ENCODE measurements around the gene RSF1.
A peak's percentile ranks its signal among the peaks of the same experiment; 100 is the strongest.
"Not testable (repeated sequence)": the region's sequence is repeated elsewhere in the genome, so short reads cannot be mapped to it uniquely, and the experiment has no call there.

The RSF1 gene, protein sequence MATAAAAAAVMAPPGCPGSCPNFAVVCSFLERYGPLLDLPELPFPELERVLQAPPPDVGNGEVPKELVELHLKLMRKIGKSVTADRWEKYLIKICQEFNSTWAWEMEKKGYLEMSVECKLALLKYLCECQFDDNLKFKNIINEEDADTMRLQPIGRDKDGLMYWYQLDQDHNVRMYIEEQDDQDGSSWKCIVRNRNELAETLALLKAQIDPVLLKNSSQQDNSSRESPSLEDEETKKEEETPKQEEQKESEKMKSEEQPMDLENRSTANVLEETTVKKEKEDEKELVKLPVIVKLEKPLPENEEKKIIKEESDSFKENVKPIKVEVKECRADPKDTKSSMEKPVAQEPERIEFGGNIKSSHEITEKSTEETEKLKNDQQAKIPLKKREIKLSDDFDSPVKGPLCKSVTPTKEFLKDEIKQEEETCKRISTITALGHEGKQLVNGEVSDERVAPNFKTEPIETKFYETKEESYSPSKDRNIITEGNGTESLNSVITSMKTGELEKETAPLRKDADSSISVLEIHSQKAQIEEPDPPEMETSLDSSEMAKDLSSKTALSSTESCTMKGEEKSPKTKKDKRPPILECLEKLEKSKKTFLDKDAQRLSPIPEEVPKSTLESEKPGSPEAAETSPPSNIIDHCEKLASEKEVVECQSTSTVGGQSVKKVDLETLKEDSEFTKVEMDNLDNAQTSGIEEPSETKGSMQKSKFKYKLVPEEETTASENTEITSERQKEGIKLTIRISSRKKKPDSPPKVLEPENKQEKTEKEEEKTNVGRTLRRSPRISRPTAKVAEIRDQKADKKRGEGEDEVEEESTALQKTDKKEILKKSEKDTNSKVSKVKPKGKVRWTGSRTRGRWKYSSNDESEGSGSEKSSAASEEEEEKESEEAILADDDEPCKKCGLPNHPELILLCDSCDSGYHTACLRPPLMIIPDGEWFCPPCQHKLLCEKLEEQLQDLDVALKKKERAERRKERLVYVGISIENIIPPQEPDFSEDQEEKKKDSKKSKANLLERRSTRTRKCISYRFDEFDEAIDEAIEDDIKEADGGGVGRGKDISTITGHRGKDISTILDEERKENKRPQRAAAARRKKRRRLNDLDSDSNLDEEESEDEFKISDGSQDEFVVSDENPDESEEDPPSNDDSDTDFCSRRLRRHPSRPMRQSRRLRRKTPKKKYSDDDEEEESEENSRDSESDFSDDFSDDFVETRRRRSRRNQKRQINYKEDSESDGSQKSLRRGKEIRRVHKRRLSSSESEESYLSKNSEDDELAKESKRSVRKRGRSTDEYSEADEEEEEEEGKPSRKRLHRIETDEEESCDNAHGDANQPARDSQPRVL (N-terminal part only)

DNA sequence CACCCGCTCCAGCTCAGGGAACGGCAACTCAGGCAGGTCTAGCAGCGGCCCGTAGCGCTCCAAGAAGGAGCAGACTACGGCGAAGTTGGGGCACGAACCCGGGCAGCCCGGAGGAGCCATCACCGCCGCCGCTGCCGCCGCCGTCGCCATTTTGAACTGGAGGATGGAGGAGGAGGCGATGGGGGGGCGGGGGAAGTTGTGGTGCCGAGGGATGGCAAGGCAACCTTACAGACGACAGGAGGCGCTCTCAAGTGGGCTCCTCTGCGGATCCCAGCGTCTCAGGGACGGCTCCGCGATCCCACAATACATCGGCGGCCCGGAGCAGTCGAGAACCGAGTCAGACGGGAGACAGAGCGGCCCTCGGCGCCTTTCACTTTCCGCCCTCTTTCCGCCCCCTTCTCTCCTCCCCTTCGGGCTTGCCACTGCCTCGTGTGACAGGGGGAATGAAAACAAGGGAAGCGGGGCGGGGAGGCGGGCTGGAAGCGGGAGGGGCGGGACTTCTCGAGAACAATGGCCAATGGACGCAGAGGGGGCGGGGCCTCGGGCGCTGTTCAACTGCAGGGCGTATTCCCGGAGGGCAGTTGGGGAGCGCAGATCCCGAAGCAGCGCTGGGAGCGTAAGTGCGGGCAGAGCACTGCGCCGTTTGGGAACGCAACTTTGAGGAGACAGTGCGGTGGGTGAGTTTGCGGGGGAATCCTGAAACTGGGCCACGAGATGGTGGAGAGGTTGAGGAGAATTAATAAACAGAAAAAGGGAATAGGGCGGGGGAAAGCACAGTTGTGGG lies at the start of gene RSF1, which contains the start of gene AAMDC:
Gene RSF1, minus strand, starts transcription at position 158 of the 784 bp plus-strand sequence. Its CDS starts 8 bp downstream, at position 150.
Gene AAMDC, plus strand, starts transcription at position 580 of the 784 bp plus-strand sequence. CDS start 21,353 bp downstream, outside the sequence.
- TF ChIP-seq, protein P1, sequence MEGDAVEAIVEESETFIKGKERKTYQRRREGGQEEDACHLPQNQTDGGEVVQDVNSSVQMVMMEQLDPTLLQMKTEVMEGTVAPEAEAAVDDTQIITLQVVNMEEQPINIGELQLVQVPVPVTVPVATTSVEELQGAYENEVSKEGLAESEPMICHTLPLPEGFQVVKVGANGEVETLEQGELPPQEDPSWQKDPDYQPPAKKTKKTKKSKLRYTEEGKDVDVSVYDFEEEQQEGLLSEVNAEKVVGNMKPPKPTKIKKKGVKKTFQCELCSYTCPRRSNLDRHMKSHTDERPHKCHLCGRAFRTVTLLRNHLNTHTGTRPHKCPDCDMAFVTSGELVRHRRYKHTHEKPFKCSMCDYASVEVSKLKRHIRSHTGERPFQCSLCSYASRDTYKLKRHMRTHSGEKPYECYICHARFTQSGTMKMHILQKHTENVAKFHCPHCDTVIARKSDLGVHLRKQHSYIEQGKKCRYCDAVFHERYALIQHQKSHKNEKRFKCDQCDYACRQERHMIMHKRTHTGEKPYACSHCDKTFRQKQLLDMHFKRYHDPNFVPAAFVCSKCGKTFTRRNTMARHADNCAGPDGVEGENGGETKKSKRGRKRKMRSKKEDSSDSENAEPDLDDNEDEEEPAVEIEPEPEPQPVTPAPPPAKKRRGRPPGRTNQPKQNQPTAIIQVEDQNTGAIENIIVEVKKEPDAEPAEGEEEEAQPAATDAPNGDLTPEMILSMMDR (IDR thresholded peaks at IDR 0.05; ENCODE audit: control extremely low read depth, extremely low read depth, low read depth, missing control alignments), result peak; percentile 68
- CTCF ChIA-PET, result interaction anchor here (2.3 kb wide), 1 partner anchor 20 kb away, joined by 7 read pairs; no protein-coding TSS in a partner anchor
- DNase-seq (ENCODE audit: extremely low spot score), result peak; percentile 96
- POLR2A ChIA-PET, result no interaction called here

DNA sequence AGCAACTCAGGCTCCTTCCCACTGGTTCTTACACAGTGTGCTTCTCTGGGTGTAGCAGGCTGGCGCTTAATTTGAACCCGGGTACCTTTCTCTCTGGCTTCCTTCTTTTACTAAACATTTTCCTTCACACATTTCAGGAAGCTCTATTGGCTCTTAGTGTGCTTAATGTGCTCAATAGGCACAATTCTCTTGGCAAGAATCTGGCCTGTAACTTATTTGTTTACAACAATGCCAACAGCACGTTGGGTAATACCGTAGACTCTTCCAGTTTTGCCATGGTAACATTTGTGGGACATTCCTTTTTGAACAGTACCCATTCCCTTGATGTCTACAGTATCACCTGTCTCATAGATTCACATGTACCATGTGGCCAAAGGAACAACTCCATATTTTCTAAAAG lies 48.2 kb upstream of the RSF1 start:
- TF ChIP-seq, protein P1 (IDR thresholded peaks at IDR 0.05; ENCODE audit: control extremely low read depth, extremely low read depth, low read depth, missing control alignments), result no peak
- ChIA-PET CTCF (no interaction called here), POLR2A (no interaction called here)
- DNase-seq (ENCODE audit: extremely low spot score), result no peak

DNA sequence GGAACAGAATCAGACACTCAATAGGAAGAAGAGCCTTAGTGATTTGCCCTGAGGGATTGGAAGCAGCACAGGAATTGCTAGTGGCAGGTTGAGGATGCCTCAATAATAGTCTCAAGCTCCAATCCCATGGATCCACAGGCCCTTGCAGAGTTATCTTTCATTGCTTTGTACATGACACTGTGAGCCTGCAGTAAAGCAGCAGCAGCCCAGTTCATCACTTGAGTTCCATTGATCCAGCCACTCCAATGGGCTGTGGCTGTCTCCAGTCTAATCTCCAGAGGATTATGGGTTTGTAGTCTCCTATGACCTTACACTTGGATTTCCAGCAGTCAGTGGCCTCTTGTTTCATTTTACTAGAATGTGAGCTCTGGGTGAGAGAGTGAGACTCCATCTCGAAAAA lies 45.8 kb upstream of the RSF1 start:
- DNase-seq (ENCODE audit: extremely low spot score), result no peak
- TF ChIP-seq, protein P1 (IDR thresholded peaks at IDR 0.05; ENCODE audit: control extremely low read depth, extremely low read depth, low read depth, missing control alignments), result no peak
- ChIA-PET CTCF (interaction anchor here (1.2 to 1.7 kb wide), 2 partner anchors 10 to 15 kb away, joined by 3 to 8 read pairs; no protein-coding TSS in a partner anchor), POLR2A (no interaction called here)

DNA sequence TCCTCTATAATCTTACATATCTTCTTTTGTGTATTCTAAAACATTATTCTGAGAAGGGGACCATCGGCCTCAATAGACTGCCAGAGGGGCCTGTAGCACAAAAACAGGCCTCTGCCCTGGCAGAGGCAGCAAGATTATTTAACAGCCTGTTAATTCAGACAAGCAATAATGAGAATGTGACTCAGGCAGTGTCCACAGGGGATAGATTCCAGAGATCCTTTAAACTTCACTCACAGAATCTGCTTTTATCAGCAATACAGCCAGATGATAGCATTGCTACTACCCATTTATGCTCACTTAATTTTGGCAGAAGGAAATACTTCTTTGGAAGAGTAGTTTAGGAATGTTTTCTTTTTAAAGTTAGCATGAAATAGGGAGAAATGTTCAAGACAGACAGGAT lies 45.3 kb upstream of the RSF1 start:
- ChIA-PET POLR2A (no interaction called here), CTCF (interaction anchor here (1.7 kb wide), 1 partner anchor 11 kb away, joined by 8 read pairs; no protein-coding TSS in a partner anchor)
- DNase-seq (ENCODE audit: extremely low spot score), result no peak
- TF ChIP-seq, protein P1 (IDR thresholded peaks at IDR 0.05; ENCODE audit: control extremely low read depth, extremely low read depth, low read depth, missing control alignments), result no peak

DNA sequence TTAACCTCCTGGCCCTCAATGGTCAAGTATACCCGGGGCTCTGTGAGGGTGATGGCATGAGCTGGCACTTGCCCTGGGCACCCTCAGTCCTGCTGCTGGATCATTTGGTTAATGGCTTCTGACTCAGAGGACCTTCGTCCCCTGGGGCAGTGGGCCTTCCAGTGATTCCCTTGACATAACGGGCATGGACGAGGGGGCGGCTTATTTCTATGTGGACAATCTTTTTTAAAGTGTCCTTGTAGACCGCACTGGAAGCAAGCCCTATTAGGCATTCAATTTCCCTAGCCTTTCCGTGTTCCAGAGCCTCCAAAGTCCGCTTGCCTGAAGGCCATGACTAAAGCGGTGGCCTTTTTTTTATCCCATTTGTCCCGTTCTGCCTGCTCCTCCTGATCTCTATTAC lies 40.9 kb upstream of the RSF1 start:
- POLR2A ChIA-PET; DNase-seq (ENCODE audit: extremely low spot score); CTCF ChIA-PET: not testable (repeated sequence)

DNA sequence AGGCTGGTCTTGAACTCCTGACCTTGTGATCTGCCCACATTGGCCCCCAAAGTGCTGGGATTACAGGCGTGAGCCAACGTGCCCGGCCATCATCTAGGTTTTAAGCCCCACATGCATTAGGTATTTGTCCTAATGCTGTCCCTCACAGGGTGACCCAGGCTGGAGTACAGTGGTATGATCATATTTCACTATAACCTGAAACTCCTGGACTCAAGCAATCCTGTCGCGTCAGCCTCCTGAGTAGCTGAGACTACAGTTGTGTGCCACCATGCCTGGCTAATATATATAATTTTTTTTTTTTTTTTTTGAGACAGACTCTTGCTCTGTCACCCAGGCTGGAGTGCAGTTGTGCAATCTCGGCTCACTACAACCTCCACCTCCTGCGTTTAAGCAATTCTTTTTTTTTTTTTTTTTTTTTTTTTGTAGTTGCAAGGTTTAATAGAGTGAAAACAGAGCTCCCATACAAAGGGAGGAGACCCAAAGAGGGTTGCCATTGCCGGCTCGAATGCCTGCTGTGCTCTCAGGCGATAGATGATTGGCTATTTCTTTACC lies 37.5 kb upstream of the RSF1 start:
- POLR2A ChIA-PET; DNase-seq (ENCODE audit: extremely low spot score): not testable (repeated sequence)
- CTCF ChIA-PET, result interaction anchor here (0.8 kb wide), 1 partner anchor 20 kb away, joined by 4 read pairs; no protein-coding TSS in a partner anchor

Measured in GM10248 (cell line).